SKM-1 treated with dmso at 0.1 percent for 144 hours (cell line): ENCODE measurements around the gene PLIN4.

Experiments
- DNase-seq: peaks from one replicate; lab custom pipeline; 2025; ENCODE audit not compliant: unreplicated experiment; lab: John Stamatoyannopoulos, UW

PLIN4 gene, protein sequence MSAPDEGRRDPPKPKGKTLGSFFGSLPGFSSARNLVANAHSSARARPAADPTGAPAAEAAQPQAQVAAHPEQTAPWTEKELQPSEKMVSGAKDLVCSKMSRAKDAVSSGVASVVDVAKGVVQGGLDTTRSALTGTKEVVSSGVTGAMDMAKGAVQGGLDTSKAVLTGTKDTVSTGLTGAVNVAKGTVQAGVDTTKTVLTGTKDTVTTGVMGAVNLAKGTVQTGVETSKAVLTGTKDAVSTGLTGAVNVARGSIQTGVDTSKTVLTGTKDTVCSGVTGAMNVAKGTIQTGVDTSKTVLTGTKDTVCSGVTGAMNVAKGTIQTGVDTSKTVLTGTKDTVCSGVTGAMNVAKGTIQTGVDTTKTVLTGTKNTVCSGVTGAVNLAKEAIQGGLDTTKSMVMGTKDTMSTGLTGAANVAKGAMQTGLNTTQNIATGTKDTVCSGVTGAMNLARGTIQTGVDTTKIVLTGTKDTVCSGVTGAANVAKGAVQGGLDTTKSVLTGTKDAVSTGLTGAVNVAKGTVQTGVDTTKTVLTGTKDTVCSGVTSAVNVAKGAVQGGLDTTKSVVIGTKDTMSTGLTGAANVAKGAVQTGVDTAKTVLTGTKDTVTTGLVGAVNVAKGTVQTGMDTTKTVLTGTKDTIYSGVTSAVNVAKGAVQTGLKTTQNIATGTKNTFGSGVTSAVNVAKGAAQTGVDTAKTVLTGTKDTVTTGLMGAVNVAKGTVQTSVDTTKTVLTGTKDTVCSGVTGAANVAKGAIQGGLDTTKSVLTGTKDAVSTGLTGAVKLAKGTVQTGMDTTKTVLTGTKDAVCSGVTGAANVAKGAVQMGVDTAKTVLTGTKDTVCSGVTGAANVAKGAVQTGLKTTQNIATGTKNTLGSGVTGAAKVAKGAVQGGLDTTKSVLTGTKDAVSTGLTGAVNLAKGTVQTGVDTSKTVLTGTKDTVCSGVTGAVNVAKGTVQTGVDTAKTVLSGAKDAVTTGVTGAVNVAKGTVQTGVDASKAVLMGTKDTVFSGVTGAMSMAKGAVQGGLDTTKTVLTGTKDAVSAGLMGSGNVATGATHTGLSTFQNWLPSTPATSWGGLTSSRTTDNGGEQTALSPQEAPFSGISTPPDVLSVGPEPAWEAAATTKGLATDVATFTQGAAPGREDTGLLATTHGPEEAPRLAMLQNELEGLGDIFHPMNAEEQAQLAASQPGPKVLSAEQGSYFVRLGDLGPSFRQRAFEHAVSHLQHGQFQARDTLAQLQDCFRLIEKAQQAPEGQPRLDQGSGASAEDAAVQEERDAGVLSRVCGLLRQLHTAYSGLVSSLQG (N-terminal part only)

DNA sequence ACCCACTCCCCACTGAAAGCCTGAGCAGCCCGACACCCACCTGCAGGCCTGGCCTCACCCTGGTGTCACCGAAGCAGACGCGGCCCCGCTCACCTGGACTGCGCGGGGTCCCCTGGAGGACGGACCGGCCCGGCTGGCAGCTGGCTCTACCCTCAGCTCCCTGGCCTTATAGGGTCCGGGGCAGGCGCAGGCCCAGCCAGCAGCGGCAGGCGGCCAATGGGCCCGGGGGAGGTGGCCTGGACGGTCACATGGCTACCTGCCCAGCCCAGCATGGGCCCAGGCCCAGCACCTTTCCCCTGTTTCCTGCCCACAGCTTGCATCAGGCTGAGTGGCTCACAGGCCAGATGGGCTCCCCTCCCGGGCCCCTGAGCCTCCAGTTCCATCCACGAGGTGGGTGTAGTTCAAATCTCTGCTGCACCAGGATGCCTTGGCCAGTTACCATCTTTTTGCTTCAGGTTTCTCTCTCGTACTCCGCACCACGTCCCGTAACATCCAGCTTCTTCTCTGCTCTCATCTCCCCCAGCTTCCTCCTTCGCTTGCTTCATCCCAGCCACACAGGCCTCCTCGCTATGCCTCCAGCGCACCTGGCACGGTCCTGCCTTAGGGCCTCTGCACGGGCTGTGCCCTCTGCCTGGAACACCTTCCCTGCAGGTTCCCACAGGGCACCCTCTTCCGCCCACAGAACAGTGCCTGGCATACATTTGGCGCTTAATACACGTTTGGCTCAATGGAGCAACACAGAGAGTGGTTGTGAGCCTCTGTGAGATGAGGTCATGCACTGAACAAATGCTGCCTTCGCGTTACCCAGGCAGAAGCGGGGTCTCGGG is at the start of gene PLIN4:
Gene PLIN4, minus strand, starts transcription at position 142 of the 827 bp plus-strand sequence. CDS start 214 bp downstream, outside the sequence.
- DNase-seq, result no peak

GRCh38 chr19:4567584-4568071 is 49.3 kb upstream of the PLIN4 start:
- DNase-seq, result peak; percentile 44

GRCh38 chr19:4566402-4567051 is 48.2 kb upstream of the PLIN4 start:
- no peak for DNase-seq

DNA sequence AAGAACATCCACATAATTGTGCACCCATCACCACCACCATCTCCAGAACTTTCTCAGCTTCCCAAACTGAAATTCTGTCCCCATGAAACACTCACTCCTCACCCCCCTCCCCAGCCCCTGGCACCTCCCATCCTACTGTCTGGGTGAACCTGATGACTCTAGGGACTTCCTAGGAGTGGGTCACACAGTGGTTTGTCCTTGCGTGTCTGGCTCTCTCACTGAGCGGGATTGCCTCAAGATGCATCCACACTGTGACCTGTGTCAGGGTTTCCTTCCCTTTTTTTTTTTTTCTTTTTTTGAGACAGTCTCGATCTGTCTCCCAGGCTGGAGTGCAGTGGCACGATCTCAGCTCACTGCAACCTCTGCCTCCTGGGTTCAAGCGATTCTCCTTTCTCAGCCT is 45.3 kb upstream of the PLIN4 start:
- DNase-seq, result peak; percentile 76

GRCh38 chr19:4562085-4562484 is 43.8 kb upstream of the PLIN4 start:
- peak; percentile 71 for DNase-seq

DNA sequence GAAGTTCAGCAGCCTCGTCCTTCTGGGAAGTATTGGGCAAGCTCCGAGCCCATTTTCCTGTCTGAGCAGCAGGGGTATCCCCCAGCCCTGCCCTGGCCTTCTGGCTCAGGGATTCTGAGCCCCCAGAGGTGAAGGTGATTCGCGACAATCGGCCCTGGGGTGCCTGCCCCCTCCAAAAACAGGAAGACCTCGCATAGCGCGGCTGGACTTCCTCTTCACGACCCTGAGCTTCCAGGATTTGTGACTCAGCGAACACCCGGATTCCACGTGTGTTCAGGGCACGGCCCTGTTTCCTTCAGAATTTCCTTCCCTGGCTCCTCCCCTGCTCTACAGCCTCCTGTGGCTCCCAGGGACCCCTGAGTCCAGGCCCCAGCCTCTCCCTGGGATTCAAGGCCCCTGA is 41.3 kb upstream of the PLIN4 start, which contains the start of gene SEMA6B:
Gene SEMA6B, minus strand, starts transcription at position 116 of the 400 bp plus-strand sequence. CDS start 1,227 bp downstream, outside the sequence.
- DNase-seq, result no peak

GRCh38 chr19:4557971-4558941 is 40.0 kb upstream of the PLIN4 start:
- no peak for DNase-seq

DNA sequence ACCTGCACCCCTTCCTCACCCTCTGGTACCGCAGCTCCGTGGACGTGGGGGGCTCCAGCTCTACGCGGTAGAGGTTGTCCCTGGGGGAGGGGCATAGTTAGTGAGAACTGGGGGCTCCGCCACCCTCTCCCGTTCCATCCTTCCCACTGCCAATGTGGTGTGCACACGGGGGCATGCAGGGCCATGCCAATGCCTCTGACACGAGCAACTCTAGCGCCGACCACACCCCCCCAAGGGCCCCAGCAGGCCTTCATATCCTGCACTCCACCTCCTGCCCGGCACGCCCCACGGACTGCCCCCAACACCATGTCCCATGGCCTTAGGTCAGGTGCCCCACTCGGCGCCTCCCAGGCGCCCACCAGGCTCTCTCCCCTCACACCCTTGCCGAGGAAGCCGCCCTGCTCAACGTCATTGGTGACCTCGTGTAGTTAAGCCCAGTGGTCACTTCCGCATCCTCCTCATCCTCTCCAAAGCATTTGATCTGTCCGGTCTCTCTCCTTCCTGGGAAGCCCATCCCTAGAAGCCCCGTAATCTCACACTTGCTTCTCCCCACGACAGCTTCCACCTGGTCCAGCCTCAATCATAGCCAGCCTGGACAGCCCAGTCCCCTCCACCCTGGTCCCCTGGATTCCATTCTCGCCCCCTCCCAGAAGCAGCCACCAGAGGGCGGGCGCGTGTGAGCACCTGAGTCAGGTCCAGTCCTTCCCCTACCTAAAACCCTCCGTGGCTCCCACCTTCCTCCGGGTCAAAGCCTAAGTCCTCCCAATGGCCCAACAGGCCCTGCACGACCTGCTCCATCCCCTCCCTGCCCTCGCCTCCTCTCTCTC is 39.1 kb upstream of the PLIN4 start:
- DNase-seq, result no peak

- peak; percentile 12 for DNase-seq
Measured at GRCh38 chr19:4556597-4557127, 38.4 kb upstream of the PLIN4 start.

- no peak for DNase-seq
Measured at GRCh38 chr19:4555657-4556561, 37.6 kb upstream of the PLIN4 start.

GRCh38 chr19:4554717-4555116 is 36.4 kb upstream of the PLIN4 start:
- no peak for DNase-seq

DNA sequence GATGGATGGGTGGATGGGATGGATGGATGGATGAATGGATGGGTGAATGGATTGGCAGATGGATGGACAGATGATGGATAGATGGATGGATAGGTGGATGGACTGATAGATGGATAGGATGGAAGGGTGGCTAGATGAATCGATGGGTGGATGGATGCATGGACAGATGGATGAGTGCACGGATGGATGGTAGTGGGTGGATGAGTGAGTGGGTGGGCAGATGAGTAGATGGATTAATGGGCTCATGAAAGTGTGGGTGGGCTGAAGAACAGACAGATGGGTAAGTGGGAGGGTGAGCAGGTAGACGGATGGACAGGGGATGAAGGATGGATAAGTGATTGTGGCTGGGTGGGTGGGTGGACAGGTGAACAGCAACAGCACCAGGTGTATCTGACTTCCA is 35.5 kb upstream of the PLIN4 start:
- no peak for DNase-seq

DNA sequence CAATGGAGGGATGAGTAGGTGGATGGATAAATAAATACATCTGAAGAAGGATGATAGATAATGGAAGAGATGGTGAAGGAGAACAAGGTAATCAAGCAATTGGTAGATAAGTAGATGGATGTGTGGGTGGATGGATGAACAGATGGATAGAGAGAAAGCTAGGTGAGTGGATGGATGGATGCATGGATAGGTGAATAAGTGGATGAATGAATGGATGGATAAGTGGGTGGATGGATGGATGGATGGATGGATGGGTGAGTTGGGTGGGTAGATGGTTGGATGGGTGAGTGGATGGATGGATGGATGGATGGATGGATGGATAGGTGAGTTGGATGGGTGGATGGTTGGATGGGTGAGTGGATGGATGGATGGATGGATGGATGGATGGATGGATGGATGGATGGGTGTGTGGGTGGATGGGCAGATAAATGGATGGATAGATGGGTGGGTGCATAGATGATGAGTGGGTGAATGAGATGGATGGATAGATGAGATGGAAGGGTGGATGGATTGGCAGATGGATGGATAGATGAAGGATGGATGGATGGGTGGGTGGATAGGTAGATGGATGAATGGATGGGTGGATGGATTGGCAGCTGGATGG is 34.9 kb upstream of the PLIN4 start:
- DNase-seq, result no peak

DNA sequence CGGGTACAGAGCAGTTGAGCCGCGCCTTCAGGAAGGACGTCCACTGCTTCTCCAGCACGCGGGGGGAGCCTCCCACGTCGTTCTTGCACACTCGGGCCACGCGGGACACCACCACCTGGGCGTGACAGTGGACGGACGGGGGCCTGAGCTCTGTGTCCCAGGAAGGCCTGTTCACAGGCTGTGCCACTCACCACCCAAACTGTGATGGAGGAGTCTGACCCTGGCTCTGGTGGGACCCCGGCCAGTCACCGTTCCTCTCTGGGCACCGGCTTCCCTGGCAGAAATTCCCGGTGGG is 34.2 kb upstream of the PLIN4 start:
- no peak for DNase-seq

- DNase-seq, result no peak
Measured at GRCh38 chr19:4550479-4551050, 32.3 kb upstream of the PLIN4 start.

DNA sequence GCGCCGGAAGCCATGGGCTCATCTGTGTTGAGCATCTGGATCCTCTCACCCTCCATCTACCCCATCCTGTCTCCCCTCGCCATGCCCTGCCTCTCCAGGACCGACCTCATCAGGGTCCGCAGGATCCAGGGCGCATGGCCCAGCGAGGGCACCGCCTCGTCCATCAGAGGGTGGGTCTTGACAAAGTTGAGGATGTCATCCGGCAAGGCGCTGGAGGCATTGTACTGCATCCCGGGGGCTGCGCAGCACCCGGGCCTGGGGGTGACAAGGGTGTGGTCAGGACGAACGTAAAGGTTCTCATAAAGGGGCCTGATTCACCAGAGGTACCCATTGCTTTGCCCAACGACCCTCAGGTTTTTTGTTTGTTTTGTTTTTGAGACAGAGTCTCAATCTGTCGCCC is 31.7 kb upstream of the PLIN4 start:
- DNase-seq, result no peak
